OCI-LY7 (cell line): Measurements from ENCODE around the gene TMEM63B. TPM values are rescaled to one million over a fixed set of nuclear protein-coding genes. Genes with fewer than 3 reads are reported as not detected.

Experiments used
- BruUV-seq: library from RNA; stranded (reverse); fragments of 400-500 nt; replicated peaks from 2 replicates; lab custom pipeline; 2021; lab: Mats Ljungman, UMichigan
- CTCF ChIA-PET: fragments of 300-600 bp; sonication (Branson Sonifier 250); formaldehyde crosslinking; loops from one replicate; lab custom pipeline; 2022; ENCODE audit warnings: antibody characterized with exemption; ENCODE audit not compliant: unreplicated experiment; lab: Charles Lee
- POLR2A ChIA-PET: fragments of 300-600 bp; sonication (Branson Sonifier 250); formaldehyde crosslinking; loops from one replicate; lab custom pipeline; 2022; ENCODE audit warnings: antibody characterized with exemption; lab: Charles Lee
- DNase-seq: peaks from one replicate; pipeline ENCODE4 v3.0.0-alpha.2; 2015; ENCODE audit warnings: low spot score
- H2AFZ ChIP-seq: fragments of 200-600 bp; sonication (generic), shearing (Covaris generic); 2 replicates; pipeline ENCODE4 v1.6.1; 2014; ENCODE audit warnings: mild to moderate bottlenecking, antibody characterized with exemption, low read length, moderate library complexity
- H3K27ac ChIP-seq: fragments of 200-600 bp; sonication (generic); 2 replicates; pipeline ENCODE4 v1.5.1; 2014; ENCODE audit warnings: mixed run types, low read depth, mild to moderate bottlenecking, moderate library complexity, low read length, inconsistent platforms; ENCODE audit not compliant: poor library complexity, severe bottlenecking
- H3K36me3 ChIP-seq: fragments of 200-600 bp; sonication (generic); 2 replicates; pipeline ENCODE4 v1.6.1; 2014; ENCODE audit warnings: mild to moderate bottlenecking, antibody characterized with exemption, low read length, moderate library complexity, mixed read lengths; ENCODE audit not compliant: insufficient read depth
- H3K4me1 ChIP-seq: fragments of 200-600 bp; sonication (generic); 2 replicates; pipeline ENCODE4 v1.5.1; 2014; ENCODE audit warnings: mild to moderate bottlenecking, low read length; ENCODE audit not compliant: insufficient read depth, poor library complexity, severe bottlenecking
- H3K4me2 ChIP-seq: fragments of 200-600 bp; sonication (generic); 2 replicates; pipeline ENCODE4 v1.6.1; 2014; ENCODE audit warnings: mild to moderate bottlenecking, low read length
- H3K4me3 ChIP-seq: fragments of 200-600 bp; sonication (generic); 2 replicates; pipeline ENCODE4 v1.5.1; 2014; ENCODE audit warnings: mild to moderate bottlenecking, low read depth, low read length; ENCODE audit not compliant: poor library complexity, severe bottlenecking
- H3K79me2 ChIP-seq: fragments of 200-600 bp; sonication (generic); 2 replicates; pipeline ENCODE4 v1.6.1; 2016; ENCODE audit warnings: low read depth, mild to moderate bottlenecking, low read length, moderate library complexity, mixed read lengths; ENCODE audit not compliant: insufficient read depth
- H3K9me2 ChIP-seq: fragments of 200-600 bp; sonication (generic); 2 replicates; pipeline ENCODE4 v1.6.1; 2016; ENCODE audit warnings: mild to moderate bottlenecking, low read length, mixed read lengths; ENCODE audit not compliant: insufficient read depth
- H3K9me3 ChIP-seq: fragments of 200-600 bp; sonication (generic); 2 replicates; pipeline ENCODE4 v1.6.1; 2014; ENCODE audit warnings: mild to moderate bottlenecking, mixed run types, low read length, mixed read lengths
- H4K20me1 ChIP-seq: fragments of 200-600 bp; sonication (generic); 2 replicates; pipeline ENCODE4 v1.6.1; 2014; ENCODE audit warnings: mild to moderate bottlenecking, antibody characterized with exemption, low read length, moderate library complexity, mixed read lengths; ENCODE audit not compliant: insufficient read depth
- EZH2phosphoT487 ChIP-seq: fragments of 200-600 bp; sonication (generic); IDR thresholded peaks from 2 replicates; pipeline ENCODE4 v1.6.1; 2018; ENCODE audit warnings: low read depth, borderline replicate concordance, mild to moderate bottlenecking, mixed run types, antibody characterized with exemption, low read length, moderate library complexity, mixed read lengths
- intact Hi-C: fragments of 100-400 bp; cut with micrococcal nuclease; formaldehyde crosslinking; loops from one replicate; pipeline ENCODE4 v1.10.0; 2022; ENCODE audit not compliant: unreplicated experiment
- total RNA-seq, 2 experiments: library from RNA; depleted of rRNA in 1 of 2; stranded (reverse); fragments of >200 nt in 1 of 2; shearing (Covaris generic) in 1 of 2; gene quantifications; 2 replicates each; pipeline ENCODE4 v1.2.3, GENCODE V29; 2014 to 2022
- TF ChIP-seq, protein P1 (sequence below): fragments of 200-600 bp; sonication (generic); conservative IDR thresholded peaks from 2 replicates; pipeline ENCODE4 v1.5.1; 2014; ENCODE audit warnings: mild to moderate bottlenecking, antibody characterized with exemption, low read length, moderate library complexity, mixed read lengths

Gene TMEM63B
- total RNA-seq, 2 experiments from 2014 or later, result 5.4 to 10.0 TPM

DNA sequence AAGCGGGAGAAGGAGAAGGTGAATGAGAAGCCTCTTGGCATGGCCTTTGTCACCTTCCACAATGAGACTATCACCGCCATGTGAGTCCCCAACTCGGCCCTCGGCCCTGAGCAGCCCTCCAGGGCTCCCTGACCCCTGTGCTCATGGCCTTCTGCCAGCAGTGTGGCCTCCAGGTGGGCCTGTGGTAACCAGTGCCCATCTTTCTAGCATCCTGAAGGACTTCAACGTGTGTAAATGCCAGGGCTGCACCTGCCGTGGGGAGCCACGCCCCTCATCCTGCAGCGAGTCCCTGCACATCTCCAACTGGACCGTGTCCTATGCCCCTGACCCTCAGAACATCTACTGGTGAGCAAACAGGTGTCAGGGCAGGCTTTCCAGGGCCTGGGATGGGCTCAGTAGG, 21.0 kb downstream of the TMEM63B start:
- no peak for DNase-seq
- CTCF ChIA-PET, result no interaction called here
- Histone ChIP-seq H3K4me3 (no peak overlapping the region), H3K4me2 (no peak overlapping the region), H3K27ac (no peak overlapping the region), H4K20me1 (no peaks in the 10 kb centered on the region), H3K9me3 (no peaks in the 10 kb centered on the region), H3K79me2 (no peaks in the 10 kb centered on the region), H3K9me2 (no peaks in the 10 kb centered on the region), H2AFZ (no peak overlapping the region), H3K36me3 (no peaks in the 10 kb centered on the region), H3K4me1 (peaks cover 4% of the 10 kb centered on the region)
- no peak for TF ChIP-seq EZH2phosphoT487
- TF ChIP-seq, protein P1, sequence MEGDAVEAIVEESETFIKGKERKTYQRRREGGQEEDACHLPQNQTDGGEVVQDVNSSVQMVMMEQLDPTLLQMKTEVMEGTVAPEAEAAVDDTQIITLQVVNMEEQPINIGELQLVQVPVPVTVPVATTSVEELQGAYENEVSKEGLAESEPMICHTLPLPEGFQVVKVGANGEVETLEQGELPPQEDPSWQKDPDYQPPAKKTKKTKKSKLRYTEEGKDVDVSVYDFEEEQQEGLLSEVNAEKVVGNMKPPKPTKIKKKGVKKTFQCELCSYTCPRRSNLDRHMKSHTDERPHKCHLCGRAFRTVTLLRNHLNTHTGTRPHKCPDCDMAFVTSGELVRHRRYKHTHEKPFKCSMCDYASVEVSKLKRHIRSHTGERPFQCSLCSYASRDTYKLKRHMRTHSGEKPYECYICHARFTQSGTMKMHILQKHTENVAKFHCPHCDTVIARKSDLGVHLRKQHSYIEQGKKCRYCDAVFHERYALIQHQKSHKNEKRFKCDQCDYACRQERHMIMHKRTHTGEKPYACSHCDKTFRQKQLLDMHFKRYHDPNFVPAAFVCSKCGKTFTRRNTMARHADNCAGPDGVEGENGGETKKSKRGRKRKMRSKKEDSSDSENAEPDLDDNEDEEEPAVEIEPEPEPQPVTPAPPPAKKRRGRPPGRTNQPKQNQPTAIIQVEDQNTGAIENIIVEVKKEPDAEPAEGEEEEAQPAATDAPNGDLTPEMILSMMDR, result no peak
- POLR2A ChIA-PET, result no interaction called here
- intact Hi-C loops, result no loop called here
- no TSS peak for BruUV-seq

DNA sequence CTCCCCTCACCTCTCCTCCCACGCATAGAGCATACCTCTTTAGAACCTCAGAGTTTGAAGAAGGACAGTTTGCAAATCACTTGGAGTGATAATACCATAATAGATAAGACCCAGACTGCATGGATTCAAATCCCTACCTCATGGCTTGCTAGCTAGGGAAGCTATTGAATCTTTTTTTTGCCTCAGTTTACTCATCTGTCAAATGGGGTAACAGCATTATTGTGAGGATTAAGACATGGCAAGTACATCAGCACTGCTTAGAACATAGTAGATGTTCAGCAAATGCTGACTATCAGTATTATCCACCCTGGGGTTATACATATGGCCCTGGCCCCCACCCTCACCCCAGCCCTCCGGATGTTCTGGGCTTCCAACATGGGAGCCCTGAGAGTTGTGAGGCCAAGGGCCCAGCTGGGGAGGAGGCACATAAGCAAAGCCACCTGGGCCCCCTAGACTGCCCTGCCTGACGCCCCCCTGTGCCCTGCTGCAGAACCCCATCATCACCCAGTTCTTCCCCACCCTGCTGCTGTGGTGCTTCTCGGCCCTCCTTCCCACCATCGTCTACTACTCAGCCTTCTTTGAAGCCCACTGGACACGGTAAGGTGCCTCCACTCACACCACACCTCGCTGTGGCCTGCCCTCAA, 22.1 kb downstream of the TMEM63B start:
- ChIA-PET CTCF (interaction anchor here (0.8 kb wide), 1 partner anchor 53 kb away, joined by 3 read pairs; no protein-coding TSS in a partner anchor), POLR2A (interaction anchor here (0.6 kb wide), 1 partner anchor 48 kb away, joined by 4 read pairs; no protein-coding TSS in a partner anchor)
- no peaks in the 10 kb centered on the region for H3K36me3 ChIP-seq
- no TSS peak for BruUV-seq
- H3K4me2 ChIP-seq, result no peak overlapping the region
- H3K4me3 ChIP-seq, result no peak overlapping the region
- no peaks in the 10 kb centered on the region for H3K9me2 ChIP-seq
- no peaks in the 10 kb centered on the region for H3K9me3 ChIP-seq
- intact Hi-C loops, result no loop called here
- no peak for DNase-seq
- TF ChIP-seq EZH2phosphoT487, result no peak
- TF ChIP-seq, protein P1, result no peak
- no peaks in the 10 kb centered on the region for H4K20me1 ChIP-seq
- no peaks in the 10 kb centered on the region for H3K79me2 ChIP-seq
- H3K27ac ChIP-seq, result no peak overlapping the region
- H3K4me1 ChIP-seq, result peaks cover 4% of the 10 kb centered on the region
- H2AFZ ChIP-seq, result no peak overlapping the region

DNA sequence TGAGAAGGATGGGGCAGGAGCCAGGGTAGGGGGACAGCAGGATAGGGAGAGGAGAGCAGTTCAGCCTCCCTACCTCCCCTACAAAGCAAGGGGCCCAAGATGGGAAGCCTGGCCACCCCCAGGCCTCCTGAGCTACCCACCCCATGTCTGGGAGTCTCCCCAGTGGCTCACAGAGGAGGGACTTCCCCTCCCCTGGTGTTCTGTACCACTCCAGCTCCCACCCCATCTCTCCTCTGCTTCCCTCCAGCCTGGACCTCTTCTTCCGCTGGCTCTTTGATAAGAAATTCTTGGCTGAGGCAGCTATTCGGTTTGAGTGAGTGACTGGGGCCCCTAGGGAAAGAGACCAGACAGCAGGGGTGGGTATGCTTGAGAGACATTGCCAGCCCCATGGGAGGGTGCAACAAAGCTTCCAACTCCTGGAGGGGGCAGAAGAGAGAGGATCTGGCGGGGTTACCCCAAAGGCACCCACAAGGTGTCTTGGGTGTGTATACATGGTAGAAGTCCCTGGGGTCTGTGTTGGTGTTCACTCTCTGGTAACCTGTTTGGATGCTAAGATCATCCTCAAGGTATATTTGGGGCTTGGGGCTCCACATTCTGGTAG, 23.1 kb downstream of the TMEM63B start:
- Histone ChIP-seq H3K4me3 (no peak overlapping the region), H3K79me2 (no peaks in the 10 kb centered on the region), H3K9me2 (no peaks in the 10 kb centered on the region), H4K20me1 (no peaks in the 10 kb centered on the region), H3K27ac (no peak overlapping the region), H3K4me1 (peaks cover 4% of the 10 kb centered on the region), H3K36me3 (no peaks in the 10 kb centered on the region), H2AFZ (no peak overlapping the region), H3K4me2 (no peak overlapping the region), H3K9me3 (no peaks in the 10 kb centered on the region)
- no peak for TF ChIP-seq EZH2phosphoT487
- TF ChIP-seq, protein P1, result no peak
- BruUV-seq, result no TSS peak
- ChIA-PET CTCF (interaction anchor here (0.8 kb wide), 1 partner anchor 54 kb away, joined by 3 read pairs; no protein-coding TSS in a partner anchor), POLR2A (no interaction called here)
- intact Hi-C loops, result no loop called here
- no peak for DNase-seq
